Astrocyte of the cerebellum (primary cell): ENCODE results near the gene RAD51AP2.
A peak's percentile ranks its signal among the peaks of the same experiment; 100 is the strongest.

Experiments
- DNase-seq: peaks from one replicate; pipeline ENCODE4 v3.0.0-alpha.2; 2011; ENCODE audit warnings: low read depth
- H3K4me3 ChIP-seq: 2 replicates; pipeline ENCODE4 v1.5.1; 2011; ENCODE audit warnings: mild to moderate bottlenecking, low read depth, low read length, moderate library complexity
- in situ Hi-C: cut with HindIII; loops from 2 replicates; pipeline ENCODE4 v1.10.0; 2017; ENCODE audit warnings: low sequenced_read_pairs
- TF ChIP-seq, protein P1 (sequence below): IDR thresholded peaks from 2 replicates; pipeline ENCODE4 v1.5.1; 2012; ENCODE audit warnings: low read length, low read depth, moderate library complexity, mild to moderate bottlenecking; ENCODE audit errors: missing control alignments

The RAD51AP2 gene

GRCh38 chr2:17520761-17521160 lies 2.5 kb upstream of the RAD51AP2 start:
- no peak for DNase-seq
- H3K4me3 ChIP-seq: no peak overlapping the region
- in situ Hi-C loops: no loop called here
- TF ChIP-seq, protein P1, sequence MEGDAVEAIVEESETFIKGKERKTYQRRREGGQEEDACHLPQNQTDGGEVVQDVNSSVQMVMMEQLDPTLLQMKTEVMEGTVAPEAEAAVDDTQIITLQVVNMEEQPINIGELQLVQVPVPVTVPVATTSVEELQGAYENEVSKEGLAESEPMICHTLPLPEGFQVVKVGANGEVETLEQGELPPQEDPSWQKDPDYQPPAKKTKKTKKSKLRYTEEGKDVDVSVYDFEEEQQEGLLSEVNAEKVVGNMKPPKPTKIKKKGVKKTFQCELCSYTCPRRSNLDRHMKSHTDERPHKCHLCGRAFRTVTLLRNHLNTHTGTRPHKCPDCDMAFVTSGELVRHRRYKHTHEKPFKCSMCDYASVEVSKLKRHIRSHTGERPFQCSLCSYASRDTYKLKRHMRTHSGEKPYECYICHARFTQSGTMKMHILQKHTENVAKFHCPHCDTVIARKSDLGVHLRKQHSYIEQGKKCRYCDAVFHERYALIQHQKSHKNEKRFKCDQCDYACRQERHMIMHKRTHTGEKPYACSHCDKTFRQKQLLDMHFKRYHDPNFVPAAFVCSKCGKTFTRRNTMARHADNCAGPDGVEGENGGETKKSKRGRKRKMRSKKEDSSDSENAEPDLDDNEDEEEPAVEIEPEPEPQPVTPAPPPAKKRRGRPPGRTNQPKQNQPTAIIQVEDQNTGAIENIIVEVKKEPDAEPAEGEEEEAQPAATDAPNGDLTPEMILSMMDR: no peak

DNA sequence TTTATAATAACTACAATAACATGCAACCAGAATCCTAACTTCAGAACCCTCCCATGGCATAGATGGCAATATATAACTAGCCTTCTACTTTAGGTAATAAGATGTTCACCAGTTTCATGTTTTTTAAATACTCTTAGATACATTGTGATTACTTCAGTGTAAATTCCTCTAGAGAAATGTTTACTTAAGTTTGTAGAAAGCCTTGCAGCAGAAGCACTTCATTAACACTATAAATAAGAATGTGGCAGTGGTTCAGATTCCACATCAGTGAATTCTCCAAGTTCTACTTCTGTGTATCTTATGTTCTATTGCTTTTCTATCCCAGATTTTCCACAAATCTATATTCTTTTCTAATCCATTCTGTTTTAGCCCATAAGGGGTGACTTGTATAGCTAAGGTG lies 1.2 kb upstream of the RAD51AP2 start:
- in situ Hi-C loops: no loop called here
- TF ChIP-seq, protein P1: no peak
- no peak for DNase-seq
- H3K4me3 ChIP-seq: no peak overlapping the region

DNA sequence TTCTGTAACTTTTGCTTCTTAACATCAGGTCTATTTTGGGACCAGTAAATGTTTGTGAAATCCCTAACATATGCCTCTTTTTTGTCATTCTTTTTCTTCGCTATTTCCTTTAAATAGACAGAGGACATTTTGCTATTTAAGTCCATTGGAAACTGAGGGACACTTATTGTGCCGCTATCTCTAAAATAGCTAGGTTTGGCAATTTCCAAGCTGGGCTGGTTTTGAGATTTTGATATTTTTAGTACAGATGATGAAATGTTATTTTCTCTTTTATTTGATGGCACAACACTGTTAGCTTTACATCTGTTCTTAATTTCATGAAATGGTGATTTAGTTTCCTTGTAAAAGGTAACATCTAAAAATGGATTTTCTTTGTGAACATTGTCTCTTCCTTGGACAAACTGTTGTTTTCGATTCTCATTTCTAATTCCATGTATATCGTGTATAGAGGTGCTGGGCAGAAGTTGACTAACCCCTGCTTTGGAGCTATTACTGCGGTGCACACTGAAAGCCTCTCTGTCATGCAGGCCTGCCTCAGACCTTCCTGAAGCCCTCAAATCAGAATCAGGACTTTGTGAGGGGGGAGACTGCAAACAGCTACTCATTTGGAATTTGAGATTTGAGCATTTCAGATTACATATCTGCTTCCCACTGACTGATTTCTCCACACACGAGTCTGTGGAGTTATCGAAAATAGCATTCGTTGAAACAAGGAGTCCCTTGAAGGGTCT lies 594 bp downstream of the RAD51AP2 start:
- in situ Hi-C loops: no loop called here
- H3K4me3 ChIP-seq: peak overlapping the region; percentile 49
- no peak for DNase-seq
- TF ChIP-seq, protein P1: no peak

DNA sequence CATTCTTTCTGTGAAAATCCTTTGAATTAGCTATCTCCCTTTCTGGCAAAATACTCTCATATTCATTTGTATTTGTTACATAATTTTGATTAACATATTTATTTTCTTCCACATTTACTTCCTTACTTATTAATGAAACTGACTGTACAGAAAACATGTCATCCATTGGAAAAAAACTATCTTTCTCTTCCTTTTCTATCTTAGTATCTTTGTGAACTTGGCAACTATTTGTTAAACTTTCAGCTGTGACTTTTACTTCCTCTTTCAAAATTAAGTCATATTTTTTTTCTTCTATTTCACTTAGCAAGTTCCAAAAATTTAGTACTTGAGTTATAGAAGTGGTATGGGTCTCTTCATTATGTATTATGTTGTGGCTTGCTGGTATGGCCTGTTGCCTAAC lies 2.6 kb downstream of the RAD51AP2 start:
- in situ Hi-C loops: no loop called here
- TF ChIP-seq, protein P1: no peak
- H3K4me3 ChIP-seq: no peak overlapping the region
- DNase-seq: no peak

- DNase-seq: no peak
- in situ Hi-C loops: no loop called here
- TF ChIP-seq, protein P1: no peak
These were observed 11.3 kb downstream of the RAD51AP2 start for GRCh38 chr2:17506736-17507616.

DNA sequence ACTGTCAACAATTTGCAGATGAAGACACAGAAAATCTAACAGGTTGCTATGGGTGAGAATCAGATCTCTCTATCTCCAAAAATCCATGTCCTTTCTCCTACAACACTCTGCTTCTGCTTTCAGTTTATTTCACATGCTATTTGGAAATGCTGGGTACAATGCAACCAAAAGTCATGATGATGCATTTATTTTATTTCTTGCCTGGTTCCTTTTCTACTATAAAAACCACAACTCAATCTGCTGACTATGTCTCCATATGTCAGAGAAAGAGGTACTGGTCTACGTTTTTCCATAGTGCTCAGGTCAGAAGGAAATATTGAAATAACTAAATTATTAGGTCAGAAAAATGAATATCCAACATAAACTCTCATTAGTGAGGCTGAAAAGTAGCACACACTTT lies 20.5 kb downstream of the RAD51AP2 start:
- H3K4me3 ChIP-seq: no peak overlapping the region
- in situ Hi-C loops: no loop called here
- no peak for DNase-seq
- TF ChIP-seq, protein P1: no peak

More at GRCh38 chr2:17506736-17507616, 11.3 kb downstream of the RAD51AP2 start:
- no peak overlapping the region for H3K4me3 ChIP-seq
